PFSK-1 (cell line): ENCODE results near the gene RUNX1.
A peak's percentile ranks its signal among the peaks of the same experiment; 100 is the strongest.

Experiments used
- FOXP2 ChIP-seq: optimal IDR thresholded peaks from 2 replicates; pipeline ENCODE3; 2011; ENCODE audit warnings: borderline replicate concordance, control low read depth, inconsistent platforms; ENCODE audit not compliant: insufficient read depth; ENCODE audit errors: extremely low read length, extremely low read depth
- POLR2AphosphoS5 ChIP-seq: IDR thresholded peaks from 2 replicates; pipeline ENCODE4 v1.6.1; 2012; ENCODE audit warnings: low read depth, mild to moderate bottlenecking, control low read depth, low read length, moderate library complexity
- SIN3A ChIP-seq: IDR thresholded peaks from 2 replicates; pipeline ENCODE4 v1.6.1; 2012; ENCODE audit warnings: mild to moderate bottlenecking, low read length, moderate library complexity, borderline replicate concordance; ENCODE audit not compliant: insufficient read depth
- TAF1 ChIP-seq: IDR thresholded peaks from 2 replicates; pipeline ENCODE4 v1.6.1; 2012; ENCODE audit warnings: low read length, control low read depth, borderline replicate concordance; ENCODE audit not compliant: insufficient read depth
- TF ChIP-seq, protein P1 (sequence below), 2 experiments: IDR thresholded peaks; 2 replicates each; pipeline versions ENCODE4 v1.6.1 to v1.8.0; 2011 to 2012; ENCODE audit warnings: low read depth in 2 of 2, low read length in 2 of 2, control low read depth in 1 of 2, inconsistent platforms in 1 of 2, mild to moderate bottlenecking in 1 of 2, moderate library complexity in 1 of 2; ENCODE audit not compliant: insufficient read depth in 1 of 2

Gene RUNX1

DNA sequence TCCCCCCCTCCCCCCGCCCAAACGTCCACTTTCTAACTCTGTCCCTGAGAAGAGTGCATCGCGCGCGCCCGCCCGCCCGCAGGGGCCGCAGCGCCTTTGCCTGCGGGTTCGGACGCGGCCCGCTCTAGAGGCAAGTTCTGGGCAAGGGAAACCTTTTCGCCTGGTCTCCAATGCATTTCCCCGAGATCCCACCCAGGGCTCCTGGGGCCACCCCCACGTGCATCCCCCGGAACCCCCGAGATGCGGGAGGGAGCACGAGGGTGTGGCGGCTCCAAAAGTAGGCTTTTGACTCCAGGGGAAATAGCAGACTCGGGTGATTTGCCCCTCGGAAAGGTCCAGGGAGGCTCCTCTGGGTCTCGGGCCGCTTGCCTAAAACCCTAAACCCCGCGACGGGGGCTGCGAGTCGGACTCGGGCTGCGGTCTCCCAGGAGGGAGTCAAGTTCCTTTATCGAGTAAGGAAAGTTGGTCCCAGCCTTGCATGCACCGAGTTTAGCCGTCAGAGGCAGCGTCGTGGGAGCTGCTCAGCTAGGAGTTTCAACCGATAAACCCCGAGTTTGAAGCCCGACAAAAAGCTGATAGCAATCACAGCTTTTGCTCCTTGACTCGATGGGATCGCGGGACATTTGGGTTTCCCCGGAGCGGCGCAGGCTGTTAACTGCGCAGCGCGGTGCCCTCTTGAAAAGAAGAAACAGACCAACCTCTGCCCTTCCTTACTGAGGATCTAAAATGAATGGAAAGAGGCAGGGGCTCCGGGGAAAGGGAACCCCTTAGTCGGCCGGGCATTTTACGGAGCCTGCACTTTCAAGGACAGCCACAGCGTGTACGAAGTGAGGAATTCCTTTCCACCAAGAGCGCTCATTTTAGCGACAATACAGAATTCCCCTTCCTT, 158.1 kb downstream of the RUNX1 start:
- TF ChIP-seq POLR2AphosphoS5: no peak
- TF ChIP-seq, protein P1, sequence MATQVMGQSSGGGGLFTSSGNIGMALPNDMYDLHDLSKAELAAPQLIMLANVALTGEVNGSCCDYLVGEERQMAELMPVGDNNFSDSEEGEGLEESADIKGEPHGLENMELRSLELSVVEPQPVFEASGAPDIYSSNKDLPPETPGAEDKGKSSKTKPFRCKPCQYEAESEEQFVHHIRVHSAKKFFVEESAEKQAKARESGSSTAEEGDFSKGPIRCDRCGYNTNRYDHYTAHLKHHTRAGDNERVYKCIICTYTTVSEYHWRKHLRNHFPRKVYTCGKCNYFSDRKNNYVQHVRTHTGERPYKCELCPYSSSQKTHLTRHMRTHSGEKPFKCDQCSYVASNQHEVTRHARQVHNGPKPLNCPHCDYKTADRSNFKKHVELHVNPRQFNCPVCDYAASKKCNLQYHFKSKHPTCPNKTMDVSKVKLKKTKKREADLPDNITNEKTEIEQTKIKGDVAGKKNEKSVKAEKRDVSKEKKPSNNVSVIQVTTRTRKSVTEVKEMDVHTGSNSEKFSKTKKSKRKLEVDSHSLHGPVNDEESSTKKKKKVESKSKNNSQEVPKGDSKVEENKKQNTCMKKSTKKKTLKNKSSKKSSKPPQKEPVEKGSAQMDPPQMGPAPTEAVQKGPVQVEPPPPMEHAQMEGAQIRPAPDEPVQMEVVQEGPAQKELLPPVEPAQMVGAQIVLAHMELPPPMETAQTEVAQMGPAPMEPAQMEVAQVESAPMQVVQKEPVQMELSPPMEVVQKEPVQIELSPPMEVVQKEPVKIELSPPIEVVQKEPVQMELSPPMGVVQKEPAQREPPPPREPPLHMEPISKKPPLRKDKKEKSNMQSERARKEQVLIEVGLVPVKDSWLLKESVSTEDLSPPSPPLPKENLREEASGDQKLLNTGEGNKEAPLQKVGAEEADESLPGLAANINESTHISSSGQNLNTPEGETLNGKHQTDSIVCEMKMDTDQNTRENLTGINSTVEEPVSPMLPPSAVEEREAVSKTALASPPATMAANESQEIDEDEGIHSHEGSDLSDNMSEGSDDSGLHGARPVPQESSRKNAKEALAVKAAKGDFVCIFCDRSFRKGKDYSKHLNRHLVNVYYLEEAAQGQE (IDR thresholded peaks at IDR 0.05; ENCODE audit: insufficient read depth in 1 of 2, low read depth in 2 of 2, low read length in 2 of 2): no peak
- TF ChIP-seq TAF1: no peak
- no peak for TF ChIP-seq FOXP2
- no peak for TF ChIP-seq SIN3A

DNA sequence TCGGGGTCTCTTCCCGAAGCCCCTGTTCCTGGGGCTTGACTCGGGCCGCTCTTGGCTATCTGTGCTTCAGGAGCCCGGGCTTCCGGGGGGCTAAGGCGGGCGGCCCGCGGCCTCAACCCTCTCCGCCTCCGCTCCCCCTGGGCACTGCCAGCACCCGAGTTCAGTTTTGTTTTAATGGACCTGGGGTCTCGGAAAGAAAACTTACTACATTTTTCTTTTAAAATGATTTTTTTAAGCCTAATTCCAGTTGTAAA, 158.7 kb downstream of the RUNX1 start:
- TF ChIP-seq SIN3A (no peak), POLR2AphosphoS5 (no peak), TAF1 (no peak), FOXP2 (no peak)
- TF ChIP-seq, protein P1 (IDR thresholded peaks at IDR 0.05; ENCODE audit: insufficient read depth in 1 of 2, low read depth in 2 of 2, low read length in 2 of 2): no peak

DNA sequence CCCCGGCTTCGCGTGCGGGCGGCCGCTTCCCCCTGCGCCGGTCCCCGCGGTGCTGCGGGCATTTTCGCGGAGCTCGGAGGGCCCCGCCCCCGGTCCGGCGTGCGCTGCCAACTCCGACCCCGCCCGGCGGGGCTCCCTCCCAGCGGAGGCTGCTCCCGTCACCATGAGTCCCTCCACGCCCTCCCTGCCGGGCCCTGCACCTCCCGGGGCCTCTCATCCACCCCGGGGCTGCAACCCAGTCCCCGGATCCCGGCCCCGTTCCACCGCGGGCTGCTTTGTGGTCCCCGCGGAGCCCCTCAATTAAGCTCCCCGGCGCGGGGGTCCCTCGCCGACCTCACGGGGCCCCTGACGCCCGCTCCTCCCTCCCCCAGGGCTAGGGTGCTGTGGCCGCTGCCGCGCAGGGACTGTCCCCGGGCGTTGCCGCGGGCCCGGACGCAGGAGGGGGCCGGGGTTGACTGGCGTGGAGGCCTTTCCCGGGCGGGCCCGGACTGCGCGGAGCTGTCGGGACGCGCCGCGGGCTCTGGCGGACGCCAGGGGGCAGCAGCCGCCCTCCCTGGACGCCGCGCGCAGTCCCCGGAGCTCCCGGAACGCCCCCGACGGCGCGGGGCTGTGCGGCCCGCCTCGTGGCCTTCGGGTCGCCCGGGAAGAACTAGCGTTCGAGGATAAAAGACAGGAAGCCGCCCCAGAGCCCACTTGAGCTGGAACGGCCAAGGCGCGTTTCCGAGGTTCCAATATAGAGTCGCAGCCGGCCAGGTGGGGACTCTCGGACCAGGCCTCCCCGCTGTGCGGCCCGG, 159.2 kb downstream of the RUNX1 start:
- TF ChIP-seq TAF1 (0 out of 2 replicates have a peak, but pooled peaks have one; percentile 8), SIN3A (no peak), POLR2AphosphoS5 (no peak)

DNA sequence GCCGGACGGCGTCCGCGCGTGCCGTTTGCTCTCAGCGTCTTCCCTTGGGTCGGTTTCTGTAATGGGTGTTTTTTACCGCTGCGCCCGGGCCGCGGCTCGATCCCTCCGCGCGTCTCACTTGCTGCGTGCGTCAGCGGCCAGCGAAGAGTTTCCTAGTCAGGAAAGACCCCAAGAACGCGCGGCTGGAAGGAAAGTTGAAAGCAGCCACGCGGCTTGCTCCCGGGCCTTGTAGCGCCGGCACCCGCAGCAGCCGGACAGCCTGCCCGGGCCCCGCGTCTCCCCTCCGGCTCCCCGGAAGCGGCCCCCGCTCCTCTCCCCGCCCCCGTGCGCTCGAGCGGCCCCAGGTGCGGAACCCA, 159.8 kb downstream of the RUNX1 start:
- TF ChIP-seq FOXP2: no peak
- TF ChIP-seq, protein P1 (IDR thresholded peaks at IDR 0.05; ENCODE audit: insufficient read depth in 1 of 2, low read depth in 2 of 2, low read length in 2 of 2): no peak
- no peak; the same call in 1 of the 2 replicates for TF ChIP-seq POLR2AphosphoS5
- TF ChIP-seq SIN3A: no peak
- TF ChIP-seq TAF1: no peak

DNA sequence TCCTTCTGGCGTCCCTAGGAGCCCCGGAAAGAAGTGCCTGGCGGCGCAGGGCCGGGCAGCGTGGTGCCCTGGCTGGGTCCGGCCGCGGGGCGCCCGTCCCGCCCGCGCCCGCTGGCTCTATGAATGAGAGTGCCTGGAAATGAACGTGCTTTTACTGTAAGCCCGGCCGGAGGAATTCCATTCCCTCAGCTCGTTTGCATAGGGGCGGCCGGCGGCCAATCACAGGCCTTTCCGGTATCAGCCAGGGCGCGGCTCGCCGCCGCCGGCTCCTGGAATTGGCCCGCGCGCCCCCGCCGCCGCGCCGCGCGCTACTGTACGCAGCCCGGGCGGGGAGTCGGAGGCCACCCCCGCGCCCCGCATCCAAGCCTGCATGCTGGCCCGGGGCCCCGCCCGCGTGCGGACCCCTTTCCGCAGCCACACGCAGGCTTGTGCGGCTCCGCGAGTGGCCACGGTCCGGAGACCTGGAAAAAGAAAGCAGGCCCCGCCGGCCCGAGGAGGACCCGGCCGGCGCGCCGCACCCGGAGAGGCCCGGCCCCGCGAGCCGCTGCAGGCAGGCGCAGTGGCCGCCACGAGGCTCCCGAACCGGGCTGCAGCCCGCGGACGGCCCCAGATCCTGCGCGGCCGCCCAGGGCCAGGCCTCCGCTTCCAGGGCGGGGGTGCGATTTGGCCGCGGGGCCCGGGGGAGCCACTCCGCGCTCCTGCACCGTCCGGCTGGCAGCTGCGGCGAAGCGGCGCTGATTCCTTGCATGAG, 160.4 kb downstream of the RUNX1 start:
- TF ChIP-seq, protein P1 (IDR thresholded peaks at IDR 0.05; ENCODE audit: insufficient read depth in 1 of 2, low read depth in 2 of 2, low read length in 2 of 2): peak in 1 of 2 experiments; percentile 56; a peak in 2 of 4 replicates
- TF ChIP-seq SIN3A (no peak; the same call in 1 of the 2 replicates), FOXP2 (no peak), TAF1 (peak; percentile 95), POLR2AphosphoS5 (peak; percentile 94)
